ENCODE results near the gene MOCS1. TPM values are rescaled to one million over a fixed set of nuclear protein-coding genes. Genes with fewer than 3 reads are reported as not detected.
"Not testable (repeated sequence)": the region's sequence is repeated elsewhere in the genome, so short reads cannot be mapped to it uniquely, and the experiment has no call there.

MOCS1 gene
- total RNA-seq = 1 to 10 TPM; 2.0 to 2.1 TPM

- peak; percentile 91 to 95 for ATAC-seq
- no peaks in the 10 kb centered on the region for H3K36me3 Mint-ChIP-seq
- peak within 1 kb of the TSS in 1 of 2 donors; percentile 69 for H3K27ac Mint-ChIP-seq
- peaks cover 5 to 9% of the 10 kb centered on the region in 2 donors for H3K4me1 Mint-ChIP-seq (ENCODE audit: low read depth in 2 of 2)
- peak within 1 kb of the TSS; percentile 83 for H3K4me3 Mint-ChIP-seq
- peaks cover 13 to 14% of the 10 kb centered on the region in 2 donors for H3K27me3 Mint-ChIP-seq
- peak; percentile 77 for DNase-seq (ENCODE audit: low spot score)
- H3K9me3 Mint-ChIP-seq = no peaks in the 10 kb centered on the region
These were observed at the start of gene MOCS1 for GRCh38 chr6:39934131-39934757. Gene MOCS1, minus strand, starts transcription at chr6:39934462. Its CDS starts 45 bp downstream, at chr6:39934417.

GRCh38 chr6:39984051-39984450 lies 49.8 kb upstream of the MOCS1 start:
- ATAC-seq (no peak), DNase-seq (ENCODE audit: low spot score) (no peak)
- peaks cover 24 to 36% of the 10 kb centered on the region in 2 donors for H3K27me3 Mint-ChIP-seq

GRCh38 chr6:39983193-39983592 lies 48.9 kb upstream of the MOCS1 start:
- Mint-ChIP-seq H3K27ac (no peak overlapping the region), H3K9me3 (no peaks in the 10 kb centered on the region), H3K4me3 (no peak overlapping the region), H3K4me1 (ENCODE audit: low read depth in 2 of 2) (no peaks in the 10 kb centered on the region), H3K27me3 (peaks cover 27 to 37% of the 10 kb centered on the region in 2 donors), H3K36me3 (no peaks in the 10 kb centered on the region)
- ATAC-seq (no peak), DNase-seq (ENCODE audit: low spot score) (no peak)

More at GRCh38 chr6:39984051-39984450, 49.8 kb upstream of the MOCS1 start:
- Mint-ChIP-seq H3K9me3 (no peaks in the 10 kb centered on the region), H3K27ac (no peak overlapping the region), H3K36me3 (no peaks in the 10 kb centered on the region), H3K4me1 (ENCODE audit: low read depth in 2 of 2) (no peaks in the 10 kb centered on the region), H3K4me3 (no peak overlapping the region)

GRCh38 chr6:39982720-39983119 lies 48.5 kb upstream of the MOCS1 start:
- no peaks in the 10 kb centered on the region for H3K4me1 Mint-ChIP-seq (ENCODE audit: low read depth in 2 of 2)
- H3K4me3 Mint-ChIP-seq = no peak overlapping the region
- peaks cover 29 to 41% of the 10 kb centered on the region in 2 donors for H3K27me3 Mint-ChIP-seq
- no peaks in the 10 kb centered on the region for H3K9me3 Mint-ChIP-seq
- no peaks in the 10 kb centered on the region for H3K36me3 Mint-ChIP-seq
- H3K27ac Mint-ChIP-seq = no peak overlapping the region
- no peak for DNase-seq (ENCODE audit: low spot score)
- ATAC-seq = no peak

GRCh38 chr6:39980839-39981580 lies 46.7 kb upstream of the MOCS1 start:
- H3K9me3 Mint-ChIP-seq = no peaks in the 10 kb centered on the region
- ATAC-seq (peak in 1 of 2 donors; percentile 50), DNase-seq (ENCODE audit: low spot score) (no peak)
- H3K27ac Mint-ChIP-seq = no peak overlapping the region
- H3K4me3 Mint-ChIP-seq = no peak overlapping the region
- no peaks in the 10 kb centered on the region for H3K4me1 Mint-ChIP-seq (ENCODE audit: low read depth in 2 of 2)
- peaks cover 32 to 51% of the 10 kb centered on the region in 2 donors for H3K27me3 Mint-ChIP-seq
- no peaks in the 10 kb centered on the region for H3K36me3 Mint-ChIP-seq

GRCh38 chr6:39979461-39980328 lies 45.4 kb upstream of the MOCS1 start:
- ATAC-seq = no peak
- Mint-ChIP-seq H3K27me3 (peaks cover 37 to 61% of the 10 kb centered on the region in 2 donors), H3K36me3 (no peaks in the 10 kb centered on the region), H3K4me1 (ENCODE audit: low read depth in 2 of 2) (no peaks in the 10 kb centered on the region), H3K4me3 (no peak overlapping the region), H3K9me3 (no peaks in the 10 kb centered on the region), H3K27ac (no peak overlapping the region)
- no peak for DNase-seq (ENCODE audit: low spot score)

- Mint-ChIP-seq H3K27ac (no peak overlapping the region), H3K36me3 (no peaks in the 10 kb centered on the region), H3K4me3 (no peak overlapping the region), H3K9me3 (no peaks in the 10 kb centered on the region), H3K27me3 (peaks cover 32 to 60% of the 10 kb centered on the region in 2 donors), H3K4me1 (ENCODE audit: low read depth in 2 of 2) (no peaks in the 10 kb centered on the region)
- ATAC-seq (no peak), DNase-seq (ENCODE audit: low spot score) (no peak)
These were observed 44.0 kb upstream of the MOCS1 start for GRCh38 chr6:39978240-39978639.

- Mint-ChIP-seq H3K27me3 (peaks cover 19 to 50% of the 10 kb centered on the region in 2 donors), H3K4me3 (no peak overlapping the region), H3K9me3 (no peaks in the 10 kb centered on the region), H3K36me3 (no peaks in the 10 kb centered on the region), H3K27ac (no peak overlapping the region), H3K4me1 (ENCODE audit: low read depth in 2 of 2) (no peaks in the 10 kb centered on the region)
- ATAC-seq (no peak), DNase-seq (ENCODE audit: low spot score) (no peak)
These were observed 39.4 kb upstream of the MOCS1 start for GRCh38 chr6:39973661-39974060.

GRCh38 chr6:39972717-39973116 lies 38.5 kb upstream of the MOCS1 start:
- not testable (repeated sequence) for H3K9me3 Mint-ChIP-seq, H3K27ac Mint-ChIP-seq, ATAC-seq

GRCh38 chr6:39971131-39971530 lies 36.9 kb upstream of the MOCS1 start:
- not testable (repeated sequence) for H3K4me3 Mint-ChIP-seq; H3K4me1 Mint-ChIP-seq (ENCODE audit: low read depth in 2 of 2); H3K27ac Mint-ChIP-seq; H3K36me3 Mint-ChIP-seq; ATAC-seq; DNase-seq (ENCODE audit: low spot score); H3K9me3 Mint-ChIP-seq
- H3K27me3 Mint-ChIP-seq = peaks cover 13 to 54% of the 10 kb centered on the region in 2 donors

More at GRCh38 chr6:39972717-39973116, 38.5 kb upstream of the MOCS1 start:
- not testable (repeated sequence) for H3K36me3 Mint-ChIP-seq; H3K4me3 Mint-ChIP-seq; DNase-seq (ENCODE audit: low spot score); H3K4me1 Mint-ChIP-seq (ENCODE audit: low read depth in 2 of 2)
- peaks cover 17 to 52% of the 10 kb centered on the region in 2 donors for H3K27me3 Mint-ChIP-seq

GRCh38 chr6:39965751-39966150 lies 31.5 kb upstream of the MOCS1 start:
- DNase-seq (ENCODE audit: low spot score) = no peak
- no peak overlapping the region for H3K27ac Mint-ChIP-seq
- H3K4me3 Mint-ChIP-seq = no peak overlapping the region
- H3K27me3 Mint-ChIP-seq = peaks cover 29 to 60% of the 10 kb centered on the region in 2 donors
- H3K4me1 Mint-ChIP-seq (ENCODE audit: low read depth in 2 of 2) = no peaks in the 10 kb centered on the region
- H3K36me3 Mint-ChIP-seq = no peaks in the 10 kb centered on the region
- H3K9me3 Mint-ChIP-seq = no peaks in the 10 kb centered on the region
- ATAC-seq = no peak

GRCh38 chr6:39964530-39964929 lies 30.3 kb upstream of the MOCS1 start:
- ATAC-seq (no peak), DNase-seq (ENCODE audit: low spot score) (no peak)
- Mint-ChIP-seq H3K36me3 (no peaks in the 10 kb centered on the region), H3K4me3 (no peak overlapping the region), H3K9me3 (no peaks in the 10 kb centered on the region), H3K27me3 (peaks cover 29 to 67% of the 10 kb centered on the region in 2 donors), H3K27ac (no peak overlapping the region), H3K4me1 (ENCODE audit: low read depth in 2 of 2) (no peaks in the 10 kb centered on the region)

- Mint-ChIP-seq H3K9me3 (no peaks in the 10 kb centered on the region), H3K4me1 (ENCODE audit: low read depth in 2 of 2) (no peaks in the 10 kb centered on the region), H3K4me3 (no peak overlapping the region), H3K27ac (no peak overlapping the region), H3K27me3 (peaks cover 32 to 67% of the 10 kb centered on the region in 2 donors), H3K36me3 (no peaks in the 10 kb centered on the region)
- no peak for DNase-seq (ENCODE audit: low spot score)
- ATAC-seq = no peak
These were observed 29.8 kb upstream of the MOCS1 start for GRCh38 chr6:39964094-39964493.
